Measurements from ENCODE around the gene DLGAP1.

DNA sequence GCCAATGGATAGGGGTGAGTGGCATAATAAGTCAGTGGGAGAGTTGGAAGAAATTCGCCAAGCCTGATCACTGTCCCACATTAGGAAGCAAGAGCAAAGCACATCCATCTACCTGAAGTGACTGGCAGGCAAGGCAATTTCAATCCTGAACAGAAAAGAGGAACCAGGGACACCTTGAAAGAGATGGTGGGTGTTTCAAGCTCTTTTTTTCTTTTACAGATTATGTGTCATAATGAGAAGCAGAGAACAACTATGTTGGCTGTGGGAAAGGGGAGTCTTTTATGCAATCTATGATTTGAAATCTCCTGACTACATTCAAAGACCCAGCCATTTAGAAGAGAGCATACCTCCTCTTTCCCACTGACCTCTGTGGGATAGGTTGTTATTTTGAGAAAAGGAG is 941.6 kb downstream of the DLGAP1 start:
- TF ChIP-seq ZMYM3 (CRISPR knock-in tag; IDR thresholded peaks at IDR 0.05) (no peak), ZNF776 (CRISPR knock-in tag; IDR thresholded peaks at IDR 0.05) (no peak)

All from HepG2 (cell line).